Endothelial cell of umbilical vein (primary cell): ENCODE measurements around the gene UBR3. TPM values are rescaled to one million over a fixed set of nuclear protein-coding genes. Genes with fewer than 3 reads are reported as not detected.

Experiments used
- BruUV-seq: library from RNA; stranded (reverse); fragments of 400-500 nt; replicated peaks from 2 replicates; lab custom pipeline; 2021; lab: Mats Ljungman, UMichigan
- CTCF ChIA-PET: fragments of 300-600, 350-600 bp; sonication (Branson Sonifier 250); formaldehyde crosslinking; loops from one replicate; lab custom pipeline; 2021; ENCODE audit warnings: antibody characterized with exemption, inconsistent platforms; lab: Charles Lee
- POLR2A ChIA-PET: fragments of 300-600, 350-600 bp; sonication (Branson Sonifier 250); formaldehyde crosslinking; loops from one replicate; lab custom pipeline; 2021; ENCODE audit warnings: antibody characterized with exemption, inconsistent platforms; lab: Charles Lee
- DNase-seq: peaks from one replicate; pipeline ENCODE4 v3.0.0-alpha.2; 2011; ENCODE audit warnings: low read depth, low spot score
- FAIRE-seq: peaks from 2 replicates; lab custom pipeline; 2011; peaks lifted over from hg19 to GRCh38; lab: Jason Lieb, UNC
- H2AFZ ChIP-seq: 2 replicates; pipeline ENCODE4 v1.6.0; 2012; ENCODE audit warnings: low read depth, low read length, control low read depth, inconsistent platforms
- H3K27ac ChIP-seq: 2 replicates; pipeline ENCODE4 v1.5.1; 2011; ENCODE audit warnings: low read depth, mild to moderate bottlenecking, control low read depth, low read length, moderate library complexity; ENCODE audit not compliant: insufficient read depth
- H3K27me3 ChIP-seq, 2 experiments: 2 replicates each; pipeline versions ENCODE4 v1.6.0 to v1.6.1; 2011; ENCODE audit warnings: low read length in 2 of 2, mixed read lengths in 1 of 2; ENCODE audit not compliant: control insufficient read depth in 2 of 2, insufficient read depth in 2 of 2
- H3K36me3 ChIP-seq, 2 experiments: 2 replicates in 1 of 2; 3 replicates in 1 of 2; pipeline ENCODE4 v1.5.1; 2011; ENCODE audit warnings: low read length in 2 of 2, mild to moderate bottlenecking in 1 of 2, moderate library complexity in 1 of 2; ENCODE audit not compliant: control insufficient read depth in 2 of 2, insufficient read depth in 2 of 2; ENCODE audit errors: extremely low read depth in 1 of 2
- H3K4me1 ChIP-seq: 3 replicates; pipeline ENCODE4 v1.5.1; 2011; ENCODE audit warnings: mild to moderate bottlenecking, low read length; ENCODE audit not compliant: control insufficient read depth, insufficient read depth; ENCODE audit errors: extremely low read depth
- H3K4me2 ChIP-seq: 2 replicates; pipeline ENCODE4 v1.6.1; 2011; ENCODE audit warnings: low read length, control low read depth, mixed read lengths; ENCODE audit not compliant: insufficient read depth
- H3K4me3 ChIP-seq, 3 experiments: fragments of 200-600 bp in 1 of 3; sonication (generic), shearing (Covaris generic) in 1 of 3; replicated peaks in 1 of 3; 2 replicates each; pipeline ENCODE4 v1.5.1; 2011 to 2016; ENCODE audit warnings: control low read depth in 3 of 3, low read length in 3 of 3, mild to moderate bottlenecking in 2 of 3, inconsistent platforms in 1 of 3, low read depth in 1 of 3, moderate library complexity in 1 of 3; ENCODE audit not compliant: insufficient read depth in 1 of 3
- H3K79me2 ChIP-seq: 2 replicates; pipeline ENCODE4 v1.6.0; 2012; ENCODE audit warnings: low read length, inconsistent platforms; ENCODE audit not compliant: control insufficient read depth, insufficient read depth
- H3K9ac ChIP-seq: replicated peaks from 2 replicates; pipeline ENCODE3; 2011; ENCODE audit warnings: low read length, control low read depth; ENCODE audit not compliant: insufficient read depth; ENCODE audit errors: extremely low read depth
- H3K9me1 ChIP-seq: replicated peaks from 3 replicates; pipeline ENCODE4 v1.6.0; 2011; ENCODE audit warnings: mild to moderate bottlenecking, low read length; ENCODE audit not compliant: control insufficient read depth, insufficient read depth; ENCODE audit errors: extremely low read depth
- H3K9me3 ChIP-seq: replicated peaks from 2 replicates; pipeline ENCODE4 v1.5.1; 2012; ENCODE audit warnings: low read length, inconsistent platforms; ENCODE audit not compliant: control insufficient read depth, insufficient read depth
- H4K20me1 ChIP-seq: replicated peaks from 2 replicates; pipeline ENCODE3; 2011; ENCODE audit warnings: mild to moderate bottlenecking, low read length; ENCODE audit not compliant: control insufficient read depth, insufficient read depth; ENCODE audit errors: extremely low read depth
- EZH2 ChIP-seq: IDR thresholded peaks from 2 replicates; pipeline ENCODE4 v1.6.1; 2012; ENCODE audit warnings: borderline replicate concordance, low read depth, mild to moderate bottlenecking, moderate library complexity, low read length, inconsistent platforms; ENCODE audit not compliant: severe bottlenecking
- FOS ChIP-seq: IDR thresholded peaks from 2 replicates; pipeline ENCODE4 v1.6.1; 2011; ENCODE audit warnings: mild to moderate bottlenecking, low read length, moderate library complexity, borderline replicate concordance; ENCODE audit not compliant: insufficient read depth
- GATA2 ChIP-seq: IDR thresholded peaks from 2 replicates; pipeline ENCODE4 v1.7.0; 2011; ENCODE audit warnings: low read depth, mild to moderate bottlenecking, moderate library complexity, mixed read lengths, low read length; ENCODE audit not compliant: insufficient read length, insufficient read depth
- MYC ChIP-seq: IDR thresholded peaks from one replicate; pipeline ENCODE4 v1.6.1; 2011; ENCODE audit warnings: mild to moderate bottlenecking, low read depth, low read length
- POLR2A ChIP-seq: IDR thresholded peaks from 2 replicates; pipeline ENCODE4 v1.6.1; 2012; ENCODE audit warnings: low read depth, mild to moderate bottlenecking, control low read depth, low read length
- POLR2AphosphoS5 ChIP-seq: IDR thresholded peaks from 2 replicates; pipeline ENCODE4 v1.6.1; 2012; ENCODE audit warnings: low read depth, mild to moderate bottlenecking, control low read depth, low read length, moderate library complexity; ENCODE audit not compliant: insufficient read depth
- dilution Hi-C: fragments of 300-500 bp; cut with MboI; formaldehyde crosslinking; loops from one replicate; pipeline ENCODE4 v1.15.0; 2019; ENCODE audit warnings: low sequenced_read_pairs; ENCODE audit not compliant: extremely low pct_ligation_motif_present
- intact Hi-C: fragments of 100-400 bp; cut with micrococcal nuclease; formaldehyde crosslinking; loops from one replicate; pipeline ENCODE4 v1.10.0; 2022
- polyA plus RNA-seq, 4 experiments: library from polyadenylated mRNA; depleted of rRNA in 3 of 4; stranded (reverse) in 3 of 4; unstranded in 1 of 4; fragments of >200 nt; gene quantifications; 2 replicates each; pipeline versions ENCODE4 v1.2.1 to v1.2.3, GENCODE V29; 2011 to 2012; ENCODE audit warnings: missing spikeins in 1 of 4
- total RNA-seq: library from RNA; stranded (reverse); gene quantifications from 2 replicates; pipeline ENCODE4 v1.2.3, GENCODE V29; 2021
- TF ChIP-seq, protein P1 (sequence below), 2 donors: IDR thresholded peaks; 1 replicate in 1 of 2; 2 replicates in 1 of 2; pipeline ENCODE4 v1.5.1; 2011; ENCODE audit warnings: low read length in 2 of 2, mild to moderate bottlenecking in 2 of 2, moderate library complexity in 2 of 2, control low read depth in 1 of 2, inconsistent platforms in 1 of 2, low read depth in 1 of 2; ENCODE audit not compliant: insufficient read depth in 1 of 2; ENCODE audit errors: extremely low read depth in 1 of 2

Gene UBR3
- total and polyA plus RNA-seq, 2 donors (not counting 3 experiments of a cell fraction or from before 2014, with no cell fraction given), result 5.3 to 27.5 TPM

DNA sequence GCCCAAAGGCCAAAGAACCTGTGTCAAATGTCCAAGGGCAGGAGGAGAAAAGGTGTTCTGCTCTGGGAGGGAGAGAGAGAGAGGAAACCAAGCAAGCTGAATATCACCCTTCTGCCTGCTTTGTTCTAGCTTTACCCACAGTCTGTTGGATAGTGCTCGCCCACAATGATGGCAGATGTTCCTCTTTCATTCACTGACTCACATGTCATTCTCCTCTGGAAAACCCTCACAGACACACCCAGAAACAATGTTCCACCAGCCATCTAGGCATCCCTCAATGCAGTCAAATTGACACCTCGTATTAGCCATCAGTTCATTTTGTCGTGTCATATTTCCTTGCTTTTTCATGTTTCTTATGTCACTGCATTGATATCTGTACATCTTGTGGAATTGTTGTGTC lies 150.3 kb downstream of the UBR3 start:
- Histone ChIP-seq H3K79me2 (peaks cover 2% of the 10 kb centered on the region), H3K4me3 (no peak overlapping the region), H2AFZ (no peak overlapping the region), H4K20me1 (peaks cover 2% of the 10 kb centered on the region), H3K9ac (no peak overlapping the region), H3K27ac (no peak overlapping the region), H3K9me1 (no peaks in the 10 kb centered on the region), H3K9me3 (no peaks in the 10 kb centered on the region), H3K4me2 (no peak overlapping the region), H3K4me1 (no peaks in the 10 kb centered on the region), H3K36me3 (peaks cover 0 to 4% of the 10 kb centered on the region in 2 experiments), H3K27me3 (no peaks in the 10 kb centered on the region)
- intact Hi-C loops, result no loop called here
- DNase-seq, result no peak
- TF ChIP-seq POLR2AphosphoS5 (no peak), FOS (no peak), GATA2 (no peak), MYC (no peak), EZH2 (no peak), POLR2A (no peak)
- TF ChIP-seq, protein P1, sequence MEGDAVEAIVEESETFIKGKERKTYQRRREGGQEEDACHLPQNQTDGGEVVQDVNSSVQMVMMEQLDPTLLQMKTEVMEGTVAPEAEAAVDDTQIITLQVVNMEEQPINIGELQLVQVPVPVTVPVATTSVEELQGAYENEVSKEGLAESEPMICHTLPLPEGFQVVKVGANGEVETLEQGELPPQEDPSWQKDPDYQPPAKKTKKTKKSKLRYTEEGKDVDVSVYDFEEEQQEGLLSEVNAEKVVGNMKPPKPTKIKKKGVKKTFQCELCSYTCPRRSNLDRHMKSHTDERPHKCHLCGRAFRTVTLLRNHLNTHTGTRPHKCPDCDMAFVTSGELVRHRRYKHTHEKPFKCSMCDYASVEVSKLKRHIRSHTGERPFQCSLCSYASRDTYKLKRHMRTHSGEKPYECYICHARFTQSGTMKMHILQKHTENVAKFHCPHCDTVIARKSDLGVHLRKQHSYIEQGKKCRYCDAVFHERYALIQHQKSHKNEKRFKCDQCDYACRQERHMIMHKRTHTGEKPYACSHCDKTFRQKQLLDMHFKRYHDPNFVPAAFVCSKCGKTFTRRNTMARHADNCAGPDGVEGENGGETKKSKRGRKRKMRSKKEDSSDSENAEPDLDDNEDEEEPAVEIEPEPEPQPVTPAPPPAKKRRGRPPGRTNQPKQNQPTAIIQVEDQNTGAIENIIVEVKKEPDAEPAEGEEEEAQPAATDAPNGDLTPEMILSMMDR (IDR thresholded peaks at IDR 0.05; ENCODE audit: extremely low read depth in 1 of 2, insufficient read depth in 1 of 2, low read depth in 1 of 2, low read length in 2 of 2), result no peak
- dilution Hi-C loops, result no loop called here
- ChIA-PET POLR2A (interaction anchor here (0.9 kb wide), 1 partner anchor 11 kb away, joined by 3 read pairs; no protein-coding TSS in a partner anchor), CTCF (no interaction called here)
- BruUV-seq, result no TSS peak
- FAIRE-seq, result no peak
